Activated CD4-positive, CD25-positive, alpha-beta regulatory T cell (primary cell): ENCODE data around the gene OSCAR.

ENCODE experiments used
- DNase-seq, 4 experiments: peaks; one replicate each; lab custom pipeline; 2025; lab: John Stamatoyannopoulos, UW

OSCAR gene, protein sequence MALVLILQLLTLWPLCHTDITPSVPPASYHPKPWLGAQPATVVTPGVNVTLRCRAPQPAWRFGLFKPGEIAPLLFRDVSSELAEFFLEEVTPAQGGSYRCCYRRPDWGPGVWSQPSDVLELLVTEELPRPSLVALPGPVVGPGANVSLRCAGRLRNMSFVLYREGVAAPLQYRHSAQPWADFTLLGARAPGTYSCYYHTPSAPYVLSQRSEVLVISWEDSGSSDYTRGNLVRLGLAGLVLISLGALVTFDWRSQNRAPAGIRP

GRCh38 chr19:54100561-54100960, at the start of gene OSCAR:
Gene OSCAR (minus strand): TSS chr19:54100803. CDS start chr19:54100792, 11 bp downstream.
- no peak for DNase-seq

GRCh38 chr19:54149021-54149812, 48.6 kb upstream of the OSCAR start:
- no peak for DNase-seq

DNA sequence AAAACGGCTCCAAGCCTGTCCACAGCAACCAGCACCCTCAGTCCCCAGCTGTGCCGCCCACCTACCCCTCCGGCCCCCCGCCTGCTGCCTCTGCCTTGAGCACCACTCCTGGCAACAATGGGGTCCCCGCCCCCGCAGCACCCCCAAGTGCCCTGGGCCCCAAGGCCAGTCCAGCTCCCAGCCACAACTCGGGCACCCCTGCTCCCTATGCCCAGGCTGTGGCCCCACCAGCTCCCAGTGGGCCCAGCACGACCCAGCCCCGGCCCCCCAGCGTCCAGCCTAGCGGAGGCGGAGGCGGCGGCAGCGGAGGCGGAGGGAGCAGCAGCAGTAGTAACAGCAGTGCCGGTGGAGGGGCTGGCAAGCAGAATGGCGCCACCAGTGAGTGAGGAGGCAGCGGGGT, 47.6 kb upstream of the OSCAR start:
- DNase-seq = no peak

DNA sequence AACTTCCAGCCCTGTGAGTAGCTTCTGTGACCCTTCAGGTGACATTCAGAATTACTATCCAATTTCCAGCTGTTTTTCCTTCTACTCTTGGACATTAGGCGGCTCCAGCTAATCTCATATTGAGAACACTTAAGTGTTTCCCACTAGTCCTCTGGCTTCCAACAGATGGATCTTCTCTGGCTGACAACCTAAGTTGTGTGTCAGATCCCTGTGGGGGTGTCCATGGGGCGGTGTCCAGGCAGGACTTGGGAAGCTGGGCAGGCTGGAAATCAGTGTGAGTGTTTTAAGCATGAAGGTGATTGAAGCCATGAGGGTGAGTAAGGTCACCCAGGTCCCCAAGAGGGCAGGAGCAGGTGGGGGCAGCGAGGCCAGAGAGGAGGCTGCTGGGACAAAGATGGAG, 47.1 kb upstream of the OSCAR start:
- DNase-seq = no peak

DNA sequence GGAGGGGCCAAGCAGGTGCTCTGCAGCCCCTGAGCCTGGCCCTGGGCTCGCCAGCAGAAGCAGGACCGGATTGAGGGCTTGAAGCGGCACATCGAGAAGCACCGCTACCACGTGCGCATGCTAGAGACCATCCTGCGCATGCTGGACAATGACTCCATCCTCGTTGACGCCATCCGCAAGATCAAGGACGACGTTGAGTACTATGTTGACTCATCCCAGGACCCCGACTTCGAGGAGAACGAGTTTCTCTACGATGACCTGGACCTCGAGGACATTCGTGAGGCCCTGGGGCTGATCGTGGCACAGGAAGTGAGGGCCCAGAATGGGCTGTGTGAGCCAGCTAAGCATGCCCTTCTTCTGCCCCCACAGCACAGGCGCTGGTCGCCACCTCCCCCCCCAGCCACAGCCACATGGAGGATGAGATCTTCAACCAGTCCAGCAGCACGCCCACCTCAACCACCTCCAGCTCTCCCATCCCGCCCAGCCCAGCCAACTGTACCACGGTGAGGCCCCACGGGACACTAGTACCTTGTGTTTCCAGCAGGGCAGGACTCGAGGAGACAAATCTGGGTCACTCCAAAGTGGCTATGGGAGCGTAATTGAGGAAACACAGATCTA, 45.0 kb upstream of the OSCAR start:
- DNase-seq = no peak

- DNase-seq = no peak
These were observed 41.7 kb upstream of the OSCAR start for GRCh38 chr19:54142166-54142780.

- DNase-seq = no peak
These were observed 40.8 kb upstream of the OSCAR start for GRCh38 chr19:54141356-54141755.

- DNase-seq = no peak
These were observed 38.1 kb upstream of the OSCAR start for GRCh38 chr19:54138489-54139256.

- DNase-seq = peak in 1 of 4 experiments; percentile 28
These were observed 37.3 kb upstream of the OSCAR start, which contains the start of gene CNOT3 for GRCh38 chr19:54137699-54138488. Gene CNOT3 (plus strand): TSS chr19:54137762. CDS start chr19:54142979, 5,217 bp downstream.

DNA sequence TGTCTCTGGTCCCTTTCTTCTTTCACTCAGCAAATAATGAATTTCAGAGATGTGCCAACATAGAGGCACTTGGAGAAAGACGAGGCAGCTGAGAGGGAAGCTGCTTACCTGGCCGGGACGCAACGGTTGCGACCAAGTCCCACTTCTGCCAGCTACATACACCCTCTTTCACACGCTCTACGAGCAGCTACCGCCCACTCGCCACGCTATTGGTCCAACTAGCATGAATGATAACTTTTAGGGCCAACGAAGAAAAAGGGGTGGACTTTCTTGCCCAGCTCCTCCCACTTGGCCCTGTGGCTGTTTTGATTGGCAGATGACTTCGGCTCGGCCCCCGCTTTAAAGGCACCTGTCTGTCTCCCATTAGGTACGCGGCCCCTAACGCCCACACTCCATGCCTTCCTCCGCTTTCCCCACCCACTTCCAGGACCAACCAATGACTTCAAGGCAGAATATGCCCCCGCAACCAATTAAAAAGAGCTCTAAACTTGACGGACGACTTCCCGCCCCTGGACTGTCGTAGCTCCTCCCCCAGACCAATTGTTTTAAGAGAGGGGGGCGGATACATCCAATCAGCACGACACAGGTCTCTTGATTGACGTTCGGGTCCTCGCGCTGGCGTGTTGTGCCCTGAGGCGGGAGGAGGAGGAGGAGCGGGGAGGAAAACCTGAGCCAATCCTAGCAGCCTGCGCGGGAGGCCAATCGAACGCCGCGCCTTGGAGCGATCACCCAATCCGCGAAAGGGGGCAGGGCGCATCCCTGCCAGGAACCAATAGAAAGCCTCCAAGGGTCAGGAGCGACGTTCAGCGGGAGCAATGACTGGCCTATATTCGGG, 36.5 kb upstream of the OSCAR start:
- DNase-seq = peak; percentile 96 to 99 (median 98)

GRCh38 chr19:54136086-54136863, 35.7 kb upstream of the OSCAR start:
- DNase-seq = no peak

DNA sequence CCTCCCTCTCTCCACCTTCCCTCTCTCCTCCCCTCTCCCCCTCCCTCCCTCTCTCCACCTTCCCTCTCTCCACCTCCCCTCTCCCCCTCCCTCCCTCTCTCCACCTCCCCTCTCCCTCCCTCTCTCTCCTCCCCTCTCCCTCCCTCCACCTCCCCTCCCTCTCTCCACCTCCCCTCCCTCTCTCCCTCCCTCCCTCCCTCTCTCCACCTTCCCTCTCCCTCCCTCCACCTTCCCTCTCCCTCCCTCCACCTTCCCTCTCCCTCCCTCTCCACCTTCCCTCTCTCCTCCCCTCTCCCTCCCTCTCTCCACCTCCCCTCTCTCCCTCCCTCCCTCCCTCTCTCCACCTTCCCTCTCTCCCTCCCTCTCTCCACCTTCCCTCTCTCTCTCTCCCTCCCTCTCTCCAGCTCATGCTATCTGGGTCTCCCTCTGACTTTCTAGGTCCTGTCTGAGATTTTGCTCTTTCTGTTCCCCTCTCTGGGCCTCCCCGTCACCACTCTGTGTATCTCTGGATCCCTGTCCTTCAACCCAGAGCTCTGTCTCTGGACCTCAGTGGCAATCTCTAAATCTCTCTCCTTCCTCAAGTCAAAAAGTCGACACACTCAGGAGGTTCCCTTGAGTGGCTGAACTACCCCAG, 33.5 kb upstream of the OSCAR start:
- DNase-seq = no peak

DNA sequence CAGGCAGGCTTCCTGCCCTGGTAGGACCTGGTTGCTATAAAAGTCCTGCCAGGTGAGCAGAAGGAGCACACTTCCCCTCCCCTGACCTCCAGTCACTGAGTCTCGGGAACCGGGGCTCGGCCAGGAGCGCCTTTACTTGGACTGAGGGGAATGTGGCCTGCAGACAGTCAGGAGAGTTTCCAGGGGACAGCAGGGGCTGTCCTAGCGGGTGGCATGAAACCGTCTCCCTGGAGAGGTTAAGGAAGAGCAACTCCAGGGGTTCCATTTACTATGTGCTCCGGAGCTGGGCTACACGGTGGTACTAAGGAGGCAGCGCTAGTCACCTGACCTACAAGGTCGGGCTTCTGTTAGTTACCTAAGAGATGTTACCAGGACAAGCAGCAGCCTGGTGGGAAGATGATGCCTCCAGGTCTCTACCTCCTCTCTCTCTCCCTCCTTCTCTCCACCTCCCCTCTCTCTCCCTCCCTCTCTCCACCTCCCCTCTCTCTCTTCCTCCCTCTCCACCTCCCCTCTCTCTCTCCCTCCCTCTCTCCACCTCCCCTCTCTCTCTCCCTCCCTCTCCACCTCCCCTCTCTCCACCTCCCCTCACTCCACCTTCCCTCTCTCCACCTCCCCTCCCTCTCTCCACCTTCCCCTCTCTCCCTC, 32.8 kb upstream of the OSCAR start:
- DNase-seq = no peak

GRCh38 chr19:54129617-54129996, 29.0 kb upstream of the OSCAR start:
- no peak for DNase-seq

DNA sequence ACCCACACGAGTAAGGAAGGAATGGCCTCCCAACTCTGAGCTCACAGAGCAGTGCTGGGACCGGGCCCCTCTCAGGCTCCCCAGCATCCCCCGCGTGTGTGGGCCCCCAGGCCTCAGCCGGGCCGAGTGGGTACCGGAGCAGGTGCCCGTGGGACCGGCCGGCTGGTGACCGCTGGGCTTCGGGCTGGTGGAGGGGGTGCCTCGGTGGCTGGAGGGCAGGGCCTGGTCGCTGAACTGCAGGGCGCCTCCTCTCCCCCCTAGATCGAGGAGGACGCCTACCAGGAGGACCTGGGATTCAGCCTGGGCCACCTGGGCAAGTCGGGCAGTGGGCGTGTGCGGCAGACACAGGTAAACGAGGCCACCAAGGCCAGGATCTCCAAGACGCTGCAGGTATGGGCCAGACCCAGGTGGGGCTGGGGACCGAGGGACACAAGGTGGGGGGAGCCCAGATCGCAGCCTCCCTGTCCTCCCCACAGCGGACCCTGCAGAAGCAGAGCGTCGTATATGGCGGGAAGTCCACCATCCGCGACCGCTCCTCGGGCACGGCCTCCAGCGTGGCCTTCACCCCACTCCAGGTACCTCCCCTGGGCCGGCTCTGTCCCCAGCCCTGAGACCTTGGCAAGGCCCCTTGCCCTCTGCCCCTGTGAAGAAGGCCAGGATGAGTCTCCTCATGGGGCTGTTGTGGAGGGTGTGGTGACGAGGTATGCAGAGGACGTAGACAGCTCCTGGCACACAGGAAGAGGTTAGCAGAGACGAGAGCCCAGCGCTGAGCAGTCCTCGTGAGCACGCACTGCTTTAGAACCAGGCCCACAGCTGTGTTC, 28.4 kb upstream of the OSCAR start:
- no peak for DNase-seq

DNA sequence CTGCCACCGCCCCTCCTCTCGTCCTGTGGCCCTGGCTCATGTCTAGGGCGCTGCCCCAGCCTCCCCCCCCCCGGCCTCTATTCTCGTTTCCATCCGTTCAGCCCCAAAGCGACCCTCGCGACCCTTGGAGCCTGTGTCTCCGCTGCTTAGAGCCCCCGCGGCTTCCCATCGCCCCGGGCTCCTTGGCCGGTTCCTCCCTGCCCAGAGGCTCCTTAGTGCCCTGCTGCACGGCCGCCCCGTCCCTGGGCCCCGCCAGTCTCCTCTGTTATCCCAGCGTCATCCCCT, 27.8 kb upstream of the OSCAR start:
- no peak for DNase-seq

DNA sequence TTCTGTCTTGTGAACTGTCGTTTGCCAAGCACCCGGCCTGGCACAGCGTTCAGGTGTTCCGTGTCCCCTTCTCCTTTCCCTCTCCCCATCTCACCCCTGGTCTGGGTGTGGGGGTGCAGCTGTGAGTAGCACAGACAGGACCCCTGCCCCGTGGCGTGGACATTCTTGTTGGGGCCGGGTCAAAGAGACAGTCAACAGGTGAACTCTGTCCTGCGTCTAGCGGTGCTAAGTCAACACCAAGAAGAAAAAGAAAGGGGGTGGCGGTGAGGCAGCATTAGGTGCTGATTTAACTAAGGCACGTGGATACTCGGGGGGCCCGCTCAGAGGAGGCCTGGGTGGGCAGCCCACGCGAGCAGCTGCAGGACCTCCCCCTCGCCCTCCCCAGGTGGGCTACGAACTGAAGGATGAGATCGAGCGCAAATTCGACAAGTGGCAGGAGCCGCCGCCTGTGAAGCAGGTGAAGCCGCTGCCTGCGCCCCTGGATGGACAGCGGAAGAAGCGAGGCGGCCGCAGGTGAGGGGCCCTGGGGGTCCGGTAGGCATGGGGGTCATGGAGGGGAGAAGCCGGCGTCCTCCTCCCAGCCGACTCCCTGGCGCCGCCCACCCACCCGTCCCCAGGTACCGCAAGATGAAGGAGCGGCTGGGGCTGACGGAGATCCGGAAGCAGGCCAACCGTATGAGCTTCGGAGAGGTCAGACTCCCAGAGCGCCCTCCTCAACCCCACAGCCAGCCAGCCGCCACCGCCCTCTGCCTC, 27.3 kb upstream of the OSCAR start:
- no peak for DNase-seq
